LoVo (cell line): ENCODE data around the gene REXO1.
A peak's percentile ranks its signal among the peaks of the same experiment; 100 is the strongest.

Source experiments
- DNase-seq: peaks from one replicate; pipeline ENCODE4 v3.0.0-alpha.2; 2016; ENCODE audit warnings: low spot score

Gene REXO1

DNA sequence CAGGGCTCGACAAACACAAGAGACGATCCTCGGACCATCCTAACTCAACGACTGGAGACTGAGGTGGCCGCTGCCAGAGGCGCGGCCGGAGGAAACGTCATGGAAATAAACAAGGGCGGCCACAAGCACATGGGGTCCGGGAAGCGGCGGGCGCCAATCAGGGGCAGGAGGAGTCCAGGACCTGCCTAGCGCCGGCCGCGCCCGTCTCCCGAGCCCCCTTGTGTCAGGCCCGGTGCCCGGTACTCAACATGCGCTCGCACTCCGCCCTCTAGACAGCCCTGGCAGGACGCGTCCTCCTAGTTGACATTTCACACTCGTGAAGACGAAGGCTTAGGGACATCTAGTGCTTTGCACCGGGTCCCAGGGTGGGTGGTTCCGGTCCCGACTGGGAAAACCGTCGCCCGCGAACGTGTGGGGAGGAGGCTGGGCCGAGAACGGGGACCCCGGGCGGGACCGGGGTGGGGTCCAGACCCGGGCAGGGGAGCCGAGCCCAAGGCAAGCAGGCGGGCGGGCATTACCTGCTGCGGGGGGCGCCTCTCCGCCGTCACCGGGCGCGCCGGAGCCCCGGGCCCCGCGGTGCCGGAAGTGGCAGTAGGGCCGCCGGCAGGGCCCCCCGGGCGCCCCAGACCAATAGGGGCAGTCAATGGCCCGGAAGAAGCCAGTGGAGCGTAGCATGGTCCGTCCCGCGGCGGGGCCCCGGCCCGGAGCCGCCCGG lies 442 bp downstream of the REXO1 start:
- peak; percentile 52 for DNase-seq

- no peak for DNase-seq
Observed at GRCh38 chr19:1847348-1847683, 967 bp downstream of the REXO1 start.

GRCh38 chr19:1846517-1847204 lies 1.6 kb downstream of the REXO1 start:
- DNase-seq, result no peak

DNA sequence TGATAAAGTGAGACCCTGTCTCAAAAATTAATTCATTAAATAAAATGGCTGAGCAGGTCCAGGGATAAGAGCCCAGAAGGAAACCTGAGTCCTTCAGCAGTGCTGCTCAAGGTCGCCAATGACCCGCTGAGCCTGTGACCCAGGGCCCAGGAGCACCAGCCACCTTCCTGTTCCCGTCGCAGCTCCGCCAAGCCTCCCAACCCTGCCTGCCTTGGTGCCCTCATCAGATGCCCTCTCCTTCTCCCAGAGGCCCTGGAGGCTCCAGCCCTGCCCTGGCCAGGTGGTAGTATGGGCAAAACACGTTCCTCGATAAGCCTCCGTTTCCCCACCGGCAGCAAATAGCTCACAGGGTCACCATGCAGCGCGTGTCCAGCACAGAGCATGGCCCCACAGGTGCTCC lies 2.6 kb downstream of the REXO1 start:
- DNase-seq, result no peak

- DNase-seq, result no peak
Observed at GRCh38 chr19:1845125-1845515, 3.2 kb downstream of the REXO1 start.

GRCh38 chr19:1844513-1845124 lies 3.7 kb downstream of the REXO1 start:
- no peak for DNase-seq

GRCh38 chr19:1843646-1844394 lies 4.5 kb downstream of the REXO1 start:
- no peak for DNase-seq

DNA sequence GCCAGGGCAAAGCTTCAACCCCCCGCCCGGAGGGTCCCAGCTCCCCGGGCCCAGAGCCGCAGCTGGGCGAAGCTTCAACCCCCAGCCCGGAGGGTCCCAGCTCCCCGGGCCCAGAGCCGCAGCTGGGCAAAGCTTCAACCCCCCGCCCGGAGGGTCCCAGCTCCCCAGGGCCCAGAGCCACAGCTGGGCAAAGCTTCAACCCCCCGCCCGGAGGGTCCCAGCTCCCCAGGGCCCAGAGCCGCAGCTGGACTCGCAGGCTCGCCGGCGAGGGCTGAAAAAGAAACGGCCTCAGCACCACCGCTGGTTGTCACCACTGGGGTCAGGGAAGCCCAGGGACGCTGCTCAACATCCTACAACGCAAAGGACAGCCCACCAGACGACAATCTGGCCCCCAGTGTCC lies 5.2 kb downstream of the REXO1 start:
- no peak for DNase-seq

- DNase-seq, result no peak
Observed at GRCh38 chr19:1841209-1841924, 6.9 kb downstream of the REXO1 start.

DNA sequence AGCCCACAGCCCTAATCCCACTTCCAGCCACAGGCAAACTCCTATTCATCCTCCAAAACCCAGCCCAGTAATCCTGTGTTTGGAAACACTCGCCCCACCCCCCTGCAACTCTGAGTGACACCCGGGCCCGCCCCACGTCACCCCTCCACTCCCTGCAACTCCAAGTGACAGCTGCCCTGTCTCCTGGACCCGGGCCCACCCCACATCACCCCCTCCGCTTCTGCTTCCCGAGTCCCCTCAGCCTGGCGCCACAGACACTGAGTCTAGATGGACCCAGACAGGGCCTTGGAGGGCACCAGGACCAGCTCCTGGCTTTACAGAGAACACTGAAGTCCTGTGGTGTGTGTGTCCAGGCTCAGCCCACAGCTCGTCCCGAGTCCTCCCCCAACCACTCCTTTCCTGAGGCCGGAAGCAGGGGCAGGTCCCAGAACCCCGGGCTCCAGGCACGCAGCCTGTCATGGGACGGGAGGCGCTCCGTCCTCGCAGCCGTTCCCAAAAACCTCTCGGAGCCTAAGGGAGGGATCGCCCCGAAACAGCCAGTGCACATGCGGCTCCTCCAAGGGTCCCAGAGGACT lies 7.7 kb downstream of the REXO1 start:
- no peak for DNase-seq

GRCh38 chr19:1839658-1840540 lies 8.4 kb downstream of the REXO1 start:
- DNase-seq, result no peak

DNA sequence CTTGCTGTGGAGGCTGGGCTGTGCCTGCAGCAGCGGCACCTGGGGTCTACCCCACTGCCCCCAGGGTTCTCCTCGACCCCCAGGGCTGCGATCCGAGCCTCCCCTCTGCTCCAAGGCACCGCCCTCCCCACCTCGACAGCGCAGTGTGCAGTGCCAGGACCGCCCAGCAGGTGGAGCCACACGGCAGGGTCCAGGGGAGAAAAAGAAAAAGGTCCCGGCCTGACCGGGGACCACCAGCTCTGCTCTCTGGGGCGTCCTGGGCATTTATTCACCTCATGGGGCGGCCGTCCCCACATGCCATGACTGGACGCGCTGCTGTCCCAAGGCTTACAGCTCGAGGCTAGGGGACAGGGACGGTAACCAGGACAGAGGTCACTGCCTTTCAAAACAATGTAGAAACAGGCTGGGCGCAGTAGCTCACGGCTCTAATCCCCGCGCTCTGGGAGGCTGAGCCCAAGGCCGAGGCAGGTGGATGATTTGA lies 10.6 kb downstream of the REXO1 start:
- DNase-seq, result no peak

DNA sequence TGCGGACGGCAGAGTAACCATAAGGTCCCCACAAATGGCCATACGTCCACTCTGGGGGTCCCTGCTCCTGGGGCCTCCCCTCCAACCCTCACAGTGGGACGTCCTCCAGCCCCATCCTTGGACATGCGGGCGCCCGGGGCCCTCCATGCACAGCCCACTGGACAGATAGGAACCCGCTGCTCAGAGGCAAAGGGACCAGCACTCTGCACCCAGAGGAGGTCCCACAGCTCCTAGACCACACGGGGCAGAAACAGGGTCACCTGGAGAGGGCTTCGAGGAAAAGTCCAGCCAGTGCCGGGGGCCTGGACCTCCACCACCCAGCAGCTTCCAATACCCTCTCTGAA lies 11.1 kb downstream of the REXO1 start:
- DNase-seq, result no peak

DNA sequence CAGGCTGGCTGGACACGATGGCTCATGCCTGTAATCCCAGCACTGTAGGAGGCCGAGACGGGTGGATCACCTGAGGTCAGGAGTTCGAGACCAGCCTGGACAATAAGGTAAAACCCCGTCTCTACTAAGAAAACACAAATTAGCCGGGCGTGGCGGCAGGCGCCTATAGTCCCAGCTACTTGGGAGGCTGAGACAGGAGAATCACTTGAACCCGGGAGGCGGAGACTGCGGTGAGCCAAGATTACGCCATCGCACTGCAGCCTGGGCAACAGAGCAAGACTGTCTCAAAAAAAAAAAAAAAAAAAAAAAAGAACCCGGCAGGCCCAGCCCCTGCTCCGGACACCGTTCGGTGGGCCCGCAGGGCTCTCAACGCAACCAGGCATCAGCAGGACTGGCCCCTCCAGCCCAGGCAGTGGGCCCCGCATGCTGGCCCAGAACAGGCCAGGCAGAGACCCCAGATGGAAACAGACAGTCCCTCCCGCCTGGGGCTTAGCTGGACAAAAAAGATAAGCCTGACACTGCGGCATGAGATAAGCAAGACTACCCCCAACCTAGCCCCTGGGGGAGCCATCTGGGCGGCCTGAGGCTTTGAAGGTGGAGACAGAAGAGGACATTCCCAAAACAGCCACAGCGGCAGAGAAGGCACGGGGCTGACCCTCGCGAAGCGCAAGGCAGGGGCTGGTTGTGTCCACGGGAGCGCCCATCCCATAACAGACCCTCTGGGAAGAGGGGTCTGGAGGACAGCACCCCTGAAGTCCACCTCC lies 11.6 kb downstream of the REXO1 start:
- no peak for DNase-seq

- DNase-seq, result no peak
Observed at GRCh38 chr19:1833540-1833939, 14.7 kb downstream of the REXO1 start.

- no peak for DNase-seq
Observed at GRCh38 chr19:1832046-1832663, 16.1 kb downstream of the REXO1 start.

DNA sequence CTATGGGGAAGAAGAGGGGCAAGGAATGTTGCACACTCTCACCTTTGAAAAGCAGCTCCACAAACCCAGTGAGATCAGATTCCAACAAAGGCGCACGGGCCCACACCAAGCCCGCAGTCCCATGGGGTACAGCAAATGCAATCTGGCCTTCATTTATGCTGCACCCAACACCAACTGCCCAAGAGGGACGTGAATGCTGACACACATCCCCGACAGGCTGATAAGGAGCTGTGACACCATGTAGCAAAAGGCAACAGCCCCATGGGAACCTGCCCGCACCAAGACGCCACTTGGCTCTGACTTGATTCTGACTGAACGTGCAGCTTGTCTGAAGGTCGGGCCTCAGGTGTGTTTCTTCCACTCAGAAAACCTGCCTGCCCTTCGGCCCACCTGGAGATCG lies 17.3 kb downstream of the REXO1 start:
- DNase-seq, result no peak

- DNase-seq, result no peak
Observed at GRCh38 chr19:1830568-1830967, 17.7 kb downstream of the REXO1 start.

GRCh38 chr19:1829958-1830357 lies 18.3 kb downstream of the REXO1 start:
- DNase-seq, result no peak
